ENCODE results near the gene HSD3B1. TPM values are rescaled to one million over a fixed set of nuclear protein-coding genes. Genes with fewer than 3 reads are reported as not detected.

Gene HSD3B1
- total and polyA plus RNA-seq, 11 donors, result not detected

DNA sequence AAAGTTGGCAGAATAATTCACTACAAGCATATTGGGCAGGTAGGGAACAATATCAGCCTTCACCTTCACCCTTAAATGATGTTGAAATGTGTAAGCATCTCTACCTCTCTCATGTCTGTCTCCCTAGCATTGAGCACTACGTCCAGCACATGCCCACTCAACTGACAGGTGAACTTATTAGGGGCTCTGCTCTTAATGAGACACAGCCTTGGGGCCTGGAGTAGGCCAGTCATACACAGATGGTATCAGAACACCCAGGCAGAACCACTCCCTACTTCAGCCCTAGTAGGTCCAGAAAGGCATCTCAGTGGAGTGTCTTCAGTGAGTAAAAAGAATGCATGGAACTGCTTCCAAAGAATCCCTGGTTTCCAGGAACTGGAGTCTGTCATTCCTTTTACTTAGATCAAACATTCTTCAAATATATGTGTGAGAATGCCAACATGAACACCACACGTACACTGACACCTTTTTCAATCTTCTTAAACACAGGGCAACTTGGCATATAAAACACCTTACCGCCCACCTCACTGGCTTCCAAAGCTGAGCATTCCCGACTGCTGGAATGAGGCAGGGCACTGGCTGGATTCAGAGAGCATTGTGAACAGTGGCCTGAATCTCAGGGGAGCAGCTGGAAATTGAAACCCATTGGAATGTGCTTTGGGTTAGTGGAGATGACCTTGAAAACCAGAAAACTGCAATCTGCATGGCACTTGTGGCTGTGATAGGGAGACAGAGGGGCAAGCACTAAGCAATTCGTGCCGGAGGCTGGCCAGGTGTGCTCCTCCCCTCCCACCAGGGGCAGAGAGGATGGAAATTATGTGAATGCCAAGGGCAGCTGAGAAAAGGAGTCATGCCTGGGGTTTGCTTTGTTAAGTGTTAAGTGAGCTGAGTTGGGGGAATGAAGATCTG, 24.2 kb upstream of the HSD3B1 start:
- no peak overlapping the region for H3K27ac ChIP-seq
- ATAC-seq, result no peak
- TF ChIP-seq POLR2A (IDR thresholded peaks at IDR 0.05), result no peak
- TF ChIP-seq, protein P1, sequence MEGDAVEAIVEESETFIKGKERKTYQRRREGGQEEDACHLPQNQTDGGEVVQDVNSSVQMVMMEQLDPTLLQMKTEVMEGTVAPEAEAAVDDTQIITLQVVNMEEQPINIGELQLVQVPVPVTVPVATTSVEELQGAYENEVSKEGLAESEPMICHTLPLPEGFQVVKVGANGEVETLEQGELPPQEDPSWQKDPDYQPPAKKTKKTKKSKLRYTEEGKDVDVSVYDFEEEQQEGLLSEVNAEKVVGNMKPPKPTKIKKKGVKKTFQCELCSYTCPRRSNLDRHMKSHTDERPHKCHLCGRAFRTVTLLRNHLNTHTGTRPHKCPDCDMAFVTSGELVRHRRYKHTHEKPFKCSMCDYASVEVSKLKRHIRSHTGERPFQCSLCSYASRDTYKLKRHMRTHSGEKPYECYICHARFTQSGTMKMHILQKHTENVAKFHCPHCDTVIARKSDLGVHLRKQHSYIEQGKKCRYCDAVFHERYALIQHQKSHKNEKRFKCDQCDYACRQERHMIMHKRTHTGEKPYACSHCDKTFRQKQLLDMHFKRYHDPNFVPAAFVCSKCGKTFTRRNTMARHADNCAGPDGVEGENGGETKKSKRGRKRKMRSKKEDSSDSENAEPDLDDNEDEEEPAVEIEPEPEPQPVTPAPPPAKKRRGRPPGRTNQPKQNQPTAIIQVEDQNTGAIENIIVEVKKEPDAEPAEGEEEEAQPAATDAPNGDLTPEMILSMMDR (IDR thresholded peaks at IDR 0.05), result no peak
- no peak for DNase-seq
- no peaks in the 10 kb centered on the region for H3K9me3 ChIP-seq
- H3K4me3 ChIP-seq, result no peak overlapping the region
- 71 to 75% (median 73%) methylated on average over 6 of the region's 6 CpGs for WGBS, 4 donors
- H3K4me1 ChIP-seq, result peaks cover 0 to 5% (median 0%) of the 10 kb centered on the region in 12 donors
- intact Hi-C loops (cut with DNase I), result loop anchor here in 1 of 10 donors (10.0 kb wide), 1 partner anchor 102 kb away; no protein-coding TSS in a partner anchor
- no peaks in the 10 kb centered on the region for H3K27me3 ChIP-seq
- H3K36me3 ChIP-seq, result no peaks in the 10 kb centered on the region

DNA sequence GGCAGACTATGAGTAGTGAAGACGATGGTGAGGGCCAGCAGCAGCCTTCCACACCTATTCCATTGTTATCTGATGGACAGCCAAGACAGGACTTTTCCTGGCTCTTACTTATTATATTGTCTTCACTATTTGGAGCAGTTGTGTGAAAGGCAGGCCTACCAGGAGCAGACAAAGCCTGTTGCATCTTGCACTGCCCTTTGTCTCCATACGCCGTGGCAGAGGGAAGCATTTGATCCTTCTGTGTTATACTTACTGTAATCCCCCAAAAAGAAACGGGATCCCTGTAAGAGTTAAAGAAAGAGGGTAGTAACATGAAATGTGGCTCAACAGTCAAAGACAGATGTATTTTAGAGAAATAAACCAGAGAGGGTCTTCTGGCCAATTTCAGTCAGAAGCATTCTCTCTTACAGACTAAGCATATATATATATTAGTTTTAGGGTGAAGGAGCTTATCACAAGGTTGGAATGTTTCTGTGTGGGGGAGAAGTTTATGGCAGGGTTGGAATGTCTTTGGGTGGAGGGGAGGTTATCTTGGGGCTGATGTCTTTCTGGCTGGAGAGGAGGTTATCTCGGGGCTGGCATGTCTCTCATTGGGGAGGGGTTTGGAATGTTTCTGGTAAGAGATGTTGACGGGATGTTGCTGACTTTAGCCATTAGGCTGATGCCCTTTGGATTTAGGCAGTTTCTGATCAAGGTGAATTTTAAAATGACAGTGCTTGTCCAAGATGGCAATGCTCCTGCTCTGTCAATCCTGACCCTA, 23.4 kb upstream of the HSD3B1 start:
- Histone ChIP-seq H3K27me3 (no peaks in the 10 kb centered on the region), H3K36me3 (no peaks in the 10 kb centered on the region), H3K27ac (no peak overlapping the region), H3K4me1 (peaks cover 0 to 5% (median 0%) of the 10 kb centered on the region in 12 donors), H3K4me3 (no peak overlapping the region), H3K9me3 (no peaks in the 10 kb centered on the region)
- intact Hi-C loops (cut with DNase I), result loop anchor here in 1 of 10 donors (10.0 kb wide), 1 partner anchor 101 kb away; no protein-coding TSS in a partner anchor
- ATAC-seq (no peak), DNase-seq (no peak)
- TF ChIP-seq POLR2A (IDR thresholded peaks at IDR 0.05), result no peak
- TF ChIP-seq, protein P1 (IDR thresholded peaks at IDR 0.05), result no peak
- 61 to 67% (median 62%) methylated on average over 6 of the region's 6 CpGs for WGBS, 4 donors

DNA sequence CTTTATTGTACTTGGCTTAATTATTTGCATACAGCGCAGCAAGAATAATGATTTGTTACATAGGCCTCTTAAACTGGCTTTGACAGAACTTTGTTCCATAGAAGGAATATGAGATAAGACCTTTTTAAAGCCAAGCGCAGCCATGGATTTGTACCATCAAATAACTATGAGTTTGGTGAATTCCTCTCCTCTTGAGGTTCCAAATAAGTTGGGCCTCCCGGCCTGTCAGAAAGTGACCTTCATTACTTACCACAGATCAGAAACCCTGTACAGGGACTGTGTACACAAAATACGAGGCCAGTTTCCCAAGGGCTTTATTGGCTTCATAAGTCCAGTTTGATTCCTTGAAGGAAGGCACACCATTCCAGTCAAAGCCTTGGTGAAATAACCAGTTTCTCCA, 21.8 kb upstream of the HSD3B1 start:
- Histone ChIP-seq H3K27me3 (no peaks in the 10 kb centered on the region), H3K9me3 (no peaks in the 10 kb centered on the region), H3K27ac (no peak overlapping the region), H3K36me3 (no peaks in the 10 kb centered on the region), H3K4me1 (peaks cover 0 to 5% (median 0%) of the 10 kb centered on the region in 12 donors), H3K4me3 (no peak overlapping the region)
- no peak for ATAC-seq
- no peak for TF ChIP-seq POLR2A (IDR thresholded peaks at IDR 0.05)
- TF ChIP-seq, protein P1 (IDR thresholded peaks at IDR 0.05), result no peak
- intact Hi-C loops (cut with DNase I), result loop anchor here in 2 of 10 donors (5.0 to 10.0 kb wide), 2 partner anchors 48 to 100 kb away; no protein-coding TSS in a partner anchor
- WGBS, 4 donors, result 82 to 91% (median 85%) methylated on average over 4 of the region's 4 CpGs
- DNase-seq, result no peak

DNA sequence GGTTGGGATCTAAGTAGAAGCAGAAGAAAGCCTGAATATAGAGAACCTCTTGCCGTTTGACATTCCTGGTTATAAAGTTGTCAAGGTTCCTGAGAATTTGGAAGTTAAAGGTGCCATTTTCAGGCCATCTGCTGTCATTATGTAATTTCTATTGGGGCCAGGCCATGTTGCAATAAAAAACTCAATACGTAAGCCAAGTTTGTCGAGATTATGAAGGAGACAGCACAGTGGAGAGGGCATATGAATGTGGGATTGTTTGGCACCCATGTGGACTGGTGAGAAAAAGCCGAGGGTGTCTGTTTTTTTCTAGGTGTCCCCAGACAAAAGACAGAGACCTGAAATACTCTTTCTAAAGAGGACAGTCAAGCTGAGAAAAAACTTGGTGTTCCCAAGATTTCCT, 18.8 kb upstream of the HSD3B1 start:
- Histone ChIP-seq H3K9me3 (no peaks in the 10 kb centered on the region), H3K4me1 (peaks cover 0 to 5% (median 0%) of the 10 kb centered on the region in 12 donors), H3K27ac (no peak overlapping the region), H3K36me3 (no peaks in the 10 kb centered on the region), H3K4me3 (no peak overlapping the region), H3K27me3 (no peaks in the 10 kb centered on the region)
- intact Hi-C loops (cut with DNase I), result loop anchor here in 2 of 10 donors (5.0 to 10.0 kb wide), 2 partner anchors 51 to 97 kb away; no protein-coding TSS in a partner anchor
- TF ChIP-seq, protein P1 (IDR thresholded peaks at IDR 0.05), result no peak
- no peak for TF ChIP-seq POLR2A (IDR thresholded peaks at IDR 0.05)
- ATAC-seq (no peak), DNase-seq (no peak)
- 40 to 61% (median 50%) methylated on average over 4 of the region's 4 CpGs for WGBS, 4 donors

All from heart left ventricle (tissue), 16 donors.